ENCODE measurements around the gene MPIG6B. TPM values are rescaled to one million over a fixed set of nuclear protein-coding genes. Genes with fewer than 3 reads are reported as not detected.

Gene MPIG6B
- total and polyA plus RNA-seq, 7 donors = 0.04 to 0.37 (median 0.15) TPM; not detected in 2

GRCh38 chr6:31680226-31681134 lies 42.7 kb upstream of the MPIG6B start, which contains the start of gene LY6G5C:
Gene LY6G5C, minus strand, starts transcription at chr6:31681067. Its CDS starts 694 bp downstream, at chr6:31680373.
- Histone ChIP-seq H3K27me3 (ENCODE audit: insufficient read depth in 3 of 3, low read length in 2 of 3) (no peaks in the 10 kb centered on the region), H3K9me3 (no peaks in the 10 kb centered on the region), H3K27ac (peak within 1 kb of the TSS; percentile 13), H3K36me3 (ENCODE audit: insufficient read depth in 1 of 2, low read depth in 1 of 2) (peaks cover 0 to 16% of the 10 kb centered on the region in 2 donors), H3K4me1 (peaks cover 8% of the 10 kb centered on the region), H3K4me3 (peak within 1 kb of the TSS; percentile 70)
- TF ChIP-seq CTCF (IDR thresholded peaks at IDR 0.05) = peak; percentile 71
- ATAC-seq (peak; percentile 90 to 96 (median 94)), DNase-seq (peak; percentile 82 to 91)
- 9 to 12% (median 11%) methylated on average over 17 of the region's 17 CpGs for WGBS, 3 donors
- intact Hi-C loops (cut with DNase I) = loop anchor here (2.0 to 10.0 kb wide), 6 partner anchors 87 to 272 kb away; partner anchors contain the start of gene NEU1 (in 1 of the 2)

GRCh38 chr6:31681135-31681671 lies 42.0 kb upstream of the MPIG6B start:
- Histone ChIP-seq H3K36me3 (ENCODE audit: insufficient read depth in 1 of 2, low read depth in 1 of 2) (peaks cover 0 to 23% of the 10 kb centered on the region in 2 donors), H3K9me3 (no peaks in the 10 kb centered on the region), H3K27ac (peak overlapping the region; percentile 13), H3K27me3 (ENCODE audit: insufficient read depth in 3 of 3, low read length in 2 of 3) (no peaks in the 10 kb centered on the region), H3K4me3 (peak overlapping the region; percentile 70), H3K4me1 (peaks cover 8% of the 10 kb centered on the region)
- intact Hi-C loops (cut with DNase I) = loop anchor here (2.0 to 10.0 kb wide), 6 partner anchors 86 to 271 kb away; partner anchors contain the start of gene NEU1 (in 1 of the 2)
- ATAC-seq = peak; percentile 45 to 76 (median 52)
- no peak for TF ChIP-seq CTCF (IDR thresholded peaks at IDR 0.05)
- WGBS, 3 donors = 1 to 3% (median 1%) methylated on average over 40 of the region's 40 CpGs
- DNase-seq = peak; percentile 36 to 67

GRCh38 chr6:31683591-31683990 lies 39.6 kb upstream of the MPIG6B start:
- intact Hi-C loops (cut with DNase I) = loop anchor here (5.0 to 10.0 kb wide), 5 partner anchors 84 to 269 kb away; partner anchors contain the start of gene NEU1 (in 1 of the 2)
- Histone ChIP-seq H3K36me3 (ENCODE audit: insufficient read depth in 1 of 2, low read depth in 1 of 2) (peaks cover 0 to 46% of the 10 kb centered on the region in 2 donors), H3K27me3 (ENCODE audit: insufficient read depth in 3 of 3, low read length in 2 of 3) (no peaks in the 10 kb centered on the region), H3K4me3 (no peak overlapping the region), H3K4me1 (peaks cover 8% of the 10 kb centered on the region), H3K27ac (no peak overlapping the region), H3K9me3 (no peaks in the 10 kb centered on the region)
- DNase-seq = no peak
- ATAC-seq = no peak
- 68 to 82% (median 71%) methylated on average over 13 of the region's 13 CpGs for WGBS, 3 donors
- TF ChIP-seq CTCF (IDR thresholded peaks at IDR 0.05) = no peak

GRCh38 chr6:31686483-31686882 lies 36.7 kb upstream of the MPIG6B start:
- ATAC-seq = no peak
- H3K27me3 ChIP-seq (ENCODE audit: insufficient read depth in 3 of 3, low read length in 2 of 3) = no peaks in the 10 kb centered on the region
- 62 to 81% (median 71%) methylated on average over 5 of the region's 5 CpGs for WGBS, 3 donors
- no peak overlapping the region for H3K27ac ChIP-seq
- H3K9me3 ChIP-seq = no peaks in the 10 kb centered on the region
- no peak for TF ChIP-seq CTCF (IDR thresholded peaks at IDR 0.05)
- H3K36me3 ChIP-seq (ENCODE audit: insufficient read depth in 1 of 2, low read depth in 1 of 2) = peaks cover 9 to 75% of the 10 kb centered on the region in 2 donors
- DNase-seq = no peak
- H3K4me3 ChIP-seq = no peak overlapping the region
- no peaks in the 10 kb centered on the region for H3K4me1 ChIP-seq
- intact Hi-C loops (cut with DNase I) = loop anchor here (10.0 kb wide), 2 partner anchors 178 to 198 kb away; partner anchors contain the start of gene NEU1 (in 1 of the 2)
